ENCODE data around the gene UNC13B. TPM values are rescaled to one million over a fixed set of nuclear protein-coding genes. Genes with fewer than 3 reads are reported as not detected.

UNC13B gene
- total and polyA plus RNA-seq, 2 donors (not counting 3 experiments of a cell fraction or from before 2014, with no cell fraction given): 30.1 to 46.2 TPM

- H3K4me1 ChIP-seq (ENCODE audit: control insufficient read depth, extremely low read depth, insufficient read depth, low read length): peaks cover 35% of the 10 kb centered on the region
- no TSS peak for BruUV-seq (replicated peaks)
- ChIA-PET CTCF (interaction anchor here (0.6 to 4.6 kb wide), 34 partner anchors 13 to 447 kb away, joined by 3 to 109 read pairs (median 4); partner anchors contain the start of gene UNC13B), POLR2A (interaction anchor here (0.7 to 1.1 kb wide), 2 partner anchors 13 to 45 kb away, joined by 3 to 6 read pairs; no protein-coding TSS in a partner anchor)
- no peaks in the 10 kb centered on the region for H4K20me1 ChIP-seq (replicated peaks; ENCODE audit: control insufficient read depth, extremely low read depth, insufficient read depth, low read length)
- H3K9me1 ChIP-seq (replicated peaks; ENCODE audit: control insufficient read depth, extremely low read depth, insufficient read depth, low read length): no peaks in the 10 kb centered on the region
- intact Hi-C loops (cut with micrococcal nuclease): loop anchor here (1.0 to 2.0 kb wide), 7 partner anchors 46 to 438 kb away; partner anchors contain the start of genes DNAJB5 and UNC13B
- H3K9ac ChIP-seq (replicated peaks; ENCODE audit: extremely low read depth, insufficient read depth, low read length): no peak overlapping the region
- H3K36me3 ChIP-seq (ENCODE audit: control insufficient read depth in 2 of 2, extremely low read depth in 1 of 2, insufficient read depth in 2 of 2, low read length in 2 of 2): no peaks in the 10 kb centered on the region
- H3K27ac ChIP-seq (ENCODE audit: insufficient read depth, low read depth, low read length): no peak overlapping the region
- FAIRE-seq (no peak), DNase-seq (ENCODE audit: low read depth, low spot score) (no peak)
- dilution Hi-C loops (cut with MboI; ENCODE audit: extremely low pct_ligation_motif_present, low sequenced_read_pairs): no loop called here
- H3K79me2 ChIP-seq (ENCODE audit: control insufficient read depth, insufficient read depth, low read length): peaks cover 8% of the 10 kb centered on the region
- H3K27me3 ChIP-seq (ENCODE audit: control insufficient read depth in 2 of 2, insufficient read depth in 2 of 2, low read length in 2 of 2): no peaks in the 10 kb centered on the region
- H3K4me3 ChIP-seq (replicated peaks in 1 of 3; ENCODE audit: insufficient read depth in 1 of 3, low read depth in 1 of 3, low read length in 3 of 3): peak overlapping the region; percentile 19 to 67 (median 53)
- TF ChIP-seq POLR2AphosphoS5 (IDR thresholded peaks at IDR 0.05; ENCODE audit: insufficient read depth, low read depth, low read length): no peak
- TF ChIP-seq FOS (IDR thresholded peaks at IDR 0.05; ENCODE audit: borderline replicate concordance, insufficient read depth, low read length): no peak
- TF ChIP-seq CTCF (IDR thresholded peaks at IDR 0.05; ENCODE audit: extremely low read depth in 1 of 2, insufficient read depth in 1 of 2, low read depth in 1 of 2, low read length in 2 of 2): no peak
- TF ChIP-seq MYC (IDR thresholded peaks at IDR 0.05; ENCODE audit: low read depth, low read length): no peak
- no peak for TF ChIP-seq JUN (IDR thresholded peaks at IDR 0.05; ENCODE audit: borderline replicate concordance, insufficient read depth, insufficient read length, low read depth)
- no peak for TF ChIP-seq GATA2 (IDR thresholded peaks at IDR 0.05; ENCODE audit: insufficient read depth, insufficient read length, low read depth, low read length)
- no peak for TF ChIP-seq EZH2 (IDR thresholded peaks at IDR 0.05; ENCODE audit: borderline replicate concordance, low read depth, low read length, severe bottlenecking)
- H3K9me3 ChIP-seq (replicated peaks; ENCODE audit: control insufficient read depth, insufficient read depth, low read length): no peaks in the 10 kb centered on the region
- peak overlapping the region; percentile 85 for H3K4me2 ChIP-seq (ENCODE audit: insufficient read depth, low read length)
- peak overlapping the region; percentile 83 for H2AFZ ChIP-seq (ENCODE audit: low read depth, low read length)
These were observed 45.3 kb upstream of the UNC13B start for GRCh38 chr9:35116539-35116897.

Data from endothelial cell of umbilical vein (primary cell).